Endothelial cell of hepatic sinusoid (primary cell): ENCODE measurements around the gene UAP1.

Experiments used
- in situ Hi-C: cut with HindIII; loops from 2 replicates; pipeline ENCODE4 v1.10.0; 2017; ENCODE audit warnings: low sequenced_read_pairs

UAP1 gene

DNA sequence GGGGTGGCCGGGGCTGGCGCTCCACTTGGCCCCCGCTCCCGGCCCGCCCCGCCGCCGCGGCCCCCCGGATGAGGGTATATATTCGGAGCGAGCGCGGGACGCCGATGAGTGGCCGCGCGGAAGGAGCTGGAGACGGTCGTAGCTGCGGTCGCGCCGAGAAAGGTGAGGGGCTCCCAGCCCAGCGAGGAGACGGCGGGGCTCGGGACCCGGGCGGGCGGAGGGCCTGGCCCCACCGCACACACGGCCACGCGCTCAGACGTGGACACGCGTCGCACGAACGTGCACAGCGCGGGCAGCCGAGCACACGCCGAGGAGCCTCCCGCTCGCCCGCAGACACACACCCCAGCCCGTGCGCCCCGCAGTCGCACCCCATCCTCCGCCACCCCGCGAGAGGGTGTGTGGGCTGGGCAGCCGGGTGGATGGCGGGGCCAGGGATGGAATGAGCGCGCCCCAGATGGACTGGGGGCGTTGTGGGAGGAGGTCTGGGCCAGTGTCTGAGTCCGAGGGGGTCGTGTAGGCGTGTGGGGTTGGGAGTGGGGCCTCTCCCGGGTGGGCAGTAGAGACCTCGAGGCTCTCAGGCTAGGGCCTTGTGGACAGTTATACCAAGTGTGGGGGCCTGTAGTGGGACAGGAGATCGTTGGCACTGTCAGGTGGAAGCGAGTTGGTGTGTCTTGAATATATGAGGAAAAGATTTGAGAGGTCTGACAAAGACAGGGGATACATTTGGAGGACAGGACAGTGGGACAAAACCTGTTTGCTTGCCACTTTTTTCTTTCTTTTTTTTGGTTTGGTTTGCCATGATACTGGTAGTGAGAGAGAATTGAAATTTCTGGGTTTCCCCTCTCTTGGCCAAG is at the start of gene UAP1:
Gene UAP1, plus strand, starts transcription at position 107 of the 854 bp plus-strand sequence. CDS start 4,347 bp downstream, outside the sequence.
- in situ Hi-C loops = loop anchor here (5.0 to 10.0 kb wide), 2 partner anchors 70 to 103 kb away; no protein-coding TSS in a partner anchor

- in situ Hi-C loops = no loop called here
These were observed 34.2 kb upstream of the UAP1 start for GRCh38 chr1:162527314-162527713.

DNA sequence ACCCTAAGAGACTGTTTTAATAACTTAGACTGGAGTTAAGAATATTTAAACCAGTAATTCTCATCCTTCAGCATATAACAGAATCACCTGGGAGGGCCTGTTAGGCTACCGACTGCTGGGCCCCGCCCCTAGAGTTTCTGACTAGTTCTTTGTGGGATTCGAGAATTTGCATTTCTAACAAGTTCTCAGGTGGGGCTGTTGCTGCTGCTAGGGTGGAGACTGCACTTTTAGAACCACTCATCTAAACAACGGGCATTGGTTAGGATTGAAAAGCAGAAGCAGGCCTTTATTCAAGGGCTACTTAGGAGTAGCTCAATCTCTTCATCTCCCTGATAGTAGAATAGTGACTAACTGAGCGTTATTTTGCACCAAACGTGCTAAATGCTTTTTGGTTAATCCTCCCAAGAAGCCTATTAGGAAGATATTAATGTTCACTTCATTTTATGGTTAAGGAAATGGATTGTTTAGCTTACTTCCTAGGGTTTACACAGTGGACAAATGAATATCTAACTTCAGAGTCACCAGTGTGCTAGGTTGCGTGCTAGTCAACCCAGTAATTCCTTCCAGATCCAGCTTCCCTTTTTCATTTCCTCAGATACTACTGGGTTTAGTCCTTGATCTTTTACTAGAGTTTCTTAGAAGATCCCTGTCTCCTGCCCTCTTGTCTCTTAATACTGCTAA is 31.1 kb upstream of the UAP1 start:
- in situ Hi-C loops = no loop called here

GRCh38 chr1:162530988-162531319 is 30.6 kb upstream of the UAP1 start:
- in situ Hi-C loops = no loop called here

- in situ Hi-C loops = no loop called here
These were observed 26.0 kb upstream of the UAP1 start for GRCh38 chr1:162535501-162535900.

DNA sequence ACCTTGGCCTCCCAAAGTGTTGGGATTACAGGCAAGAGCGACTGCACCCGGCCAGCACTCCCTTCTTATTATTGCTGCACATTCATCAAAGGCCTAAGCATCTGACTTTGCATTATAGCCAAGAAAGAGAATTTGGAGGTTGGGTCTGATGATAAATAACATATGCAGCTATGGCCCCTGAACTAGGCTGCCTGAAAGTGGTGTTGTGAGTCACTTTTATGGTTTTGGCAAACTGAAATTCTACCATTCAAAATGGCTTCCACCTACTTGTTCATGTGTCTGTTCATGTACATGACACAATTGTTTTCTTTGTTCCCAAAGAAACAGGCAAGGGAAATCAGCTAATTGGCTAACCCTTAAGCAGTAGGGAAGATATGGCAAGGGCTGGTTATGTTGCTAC is 25.0 kb upstream of the UAP1 start:
- in situ Hi-C loops = no loop called here

DNA sequence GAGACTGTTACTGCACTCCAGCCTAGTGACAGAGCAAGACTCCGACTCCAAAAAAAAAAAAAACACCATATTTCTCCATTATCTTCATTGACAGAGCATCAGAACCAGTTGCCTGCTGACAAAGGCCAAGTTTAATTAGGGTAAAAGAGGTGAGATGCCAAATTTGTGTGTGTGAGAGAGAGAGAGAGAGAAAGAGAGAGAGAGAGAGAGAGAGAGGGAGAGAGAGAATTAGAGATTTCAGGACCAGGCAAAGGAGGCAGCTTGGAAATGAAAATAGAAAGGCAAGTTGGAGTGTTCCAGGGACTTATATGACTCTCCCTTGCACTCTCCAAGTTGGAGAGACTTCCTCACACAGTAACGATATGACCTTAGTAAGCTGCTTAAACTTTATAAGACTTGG is 24.3 kb upstream of the UAP1 start:
- in situ Hi-C loops = no loop called here

- in situ Hi-C loops = no loop called here
These were observed 22.6 kb upstream of the UAP1 start for GRCh38 chr1:162538815-162539431.

- in situ Hi-C loops = no loop called here
These were observed 19.8 kb upstream of the UAP1 start for GRCh38 chr1:162541619-162542141.

DNA sequence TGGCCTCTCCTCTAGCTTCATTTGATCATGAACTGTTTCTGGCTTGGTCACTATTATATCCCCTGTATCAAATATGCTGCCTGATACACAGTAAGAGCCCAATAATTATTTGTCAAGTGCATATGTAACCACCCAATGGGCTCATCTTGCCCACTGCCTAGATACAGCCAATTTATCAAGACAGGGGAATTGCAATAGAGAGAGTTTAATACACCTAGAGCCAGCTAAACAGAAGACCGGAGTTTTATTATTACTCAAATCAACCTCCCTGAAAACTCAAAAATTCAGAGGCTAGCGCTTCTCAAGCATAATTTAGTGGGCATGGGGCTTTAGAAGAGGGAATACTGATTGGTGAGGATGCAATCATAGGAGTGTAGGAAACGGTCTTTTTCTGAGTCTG is 18.3 kb upstream of the UAP1 start:
- in situ Hi-C loops = no loop called here

DNA sequence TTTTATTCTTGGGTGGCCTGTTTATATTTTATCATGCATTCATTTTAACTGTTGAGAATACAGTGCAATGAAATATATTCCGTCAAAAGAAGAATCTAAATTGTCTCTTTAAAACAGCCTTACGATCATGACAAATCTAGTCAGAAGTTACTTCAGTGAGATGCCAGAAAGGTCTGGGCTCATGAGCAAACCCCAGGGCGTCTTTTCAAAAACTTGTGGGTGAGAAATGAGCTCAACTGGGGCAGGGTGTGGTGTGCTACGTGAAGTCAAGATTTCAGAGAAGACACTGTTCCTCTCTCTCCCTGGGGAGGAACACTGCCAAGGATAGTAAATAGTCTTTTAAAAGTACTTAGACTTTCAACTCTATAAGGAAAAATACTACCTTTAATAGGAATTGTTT is 13.4 kb upstream of the UAP1 start:
- in situ Hi-C loops = no loop called here

- in situ Hi-C loops = no loop called here
These were observed 12.5 kb upstream of the UAP1 start for GRCh38 chr1:162549001-162549400.

- in situ Hi-C loops = no loop called here
These were observed 10.6 kb upstream of the UAP1 start for GRCh38 chr1:162550925-162551324.

DNA sequence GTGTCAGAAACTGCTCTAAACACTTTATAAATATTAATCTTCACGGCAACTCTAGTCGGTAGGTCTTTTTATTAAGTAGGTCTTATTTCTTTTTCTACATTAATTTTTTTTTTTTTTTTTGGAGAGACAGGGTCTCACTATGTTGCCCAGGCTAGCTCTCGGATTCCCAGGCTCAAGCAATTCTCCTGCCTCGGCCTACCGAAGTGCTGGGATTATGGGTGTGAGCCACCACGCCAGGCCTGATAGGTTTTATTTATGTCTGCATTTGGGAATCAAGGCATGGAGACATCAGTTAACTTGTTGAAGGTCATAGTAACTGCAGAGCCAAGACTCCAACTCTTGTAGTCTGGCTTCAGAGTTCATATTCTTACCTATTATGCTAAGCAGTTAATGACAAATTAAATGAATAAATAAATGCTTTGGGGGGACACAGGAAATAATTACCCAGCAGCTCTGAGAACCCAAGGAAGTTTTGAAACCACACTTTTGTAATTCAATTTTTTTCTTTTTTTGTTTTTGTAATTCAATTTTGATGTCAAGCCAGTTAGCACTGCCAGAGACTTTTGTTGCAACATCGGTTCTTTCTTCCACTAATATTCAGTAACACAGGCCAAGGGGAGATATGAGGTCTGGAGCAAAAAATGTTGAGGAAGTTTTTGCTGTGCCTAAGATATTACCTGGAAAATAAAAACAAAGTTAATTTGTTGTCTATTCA is 9.4 kb upstream of the UAP1 start:
- in situ Hi-C loops = no loop called here

DNA sequence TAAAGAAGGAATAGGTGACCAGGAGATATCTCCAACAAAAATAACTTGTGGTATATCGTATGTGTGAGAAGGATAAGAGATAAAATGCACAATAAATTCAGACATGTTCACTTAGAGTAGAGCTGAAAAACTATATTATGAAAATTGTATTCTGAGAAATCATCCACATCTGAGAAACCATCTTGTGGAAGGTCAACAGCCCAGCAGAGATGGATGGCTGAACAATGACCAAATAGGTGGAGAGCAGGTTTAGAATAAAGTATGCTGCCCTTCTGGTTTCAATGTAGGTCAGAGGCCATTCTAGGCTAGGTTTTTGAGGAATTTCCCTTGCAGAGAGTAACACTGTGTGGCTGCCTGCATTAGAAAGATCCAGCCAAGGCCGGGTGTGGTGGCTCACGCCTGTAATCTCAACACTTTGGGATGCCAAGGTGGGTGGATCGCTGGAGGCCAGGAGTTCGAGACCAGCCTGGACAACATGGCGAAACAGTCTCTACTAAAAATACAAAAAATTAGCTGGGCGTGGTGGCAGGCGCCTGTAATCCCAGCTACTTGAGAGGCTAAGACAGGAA is 8.8 kb upstream of the UAP1 start:
- in situ Hi-C loops = no loop called here

DNA sequence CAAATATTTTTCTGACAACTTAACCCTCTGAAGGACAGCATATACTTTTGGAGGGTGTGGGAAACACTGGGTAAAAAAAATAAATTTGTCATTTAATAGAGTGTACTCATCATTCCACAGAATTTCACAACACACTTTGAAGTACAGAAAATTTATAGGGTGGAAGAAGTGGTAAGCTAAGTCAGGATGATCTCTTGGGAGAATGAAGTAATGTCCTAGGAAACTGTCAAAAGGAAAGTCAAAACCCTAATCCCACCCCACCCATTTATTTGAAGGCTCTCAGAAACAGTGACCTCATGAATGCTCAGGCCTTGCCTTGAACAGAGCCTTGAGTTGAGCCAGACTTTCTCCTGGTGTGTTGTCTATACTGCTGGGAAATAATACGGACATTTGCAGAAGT is 7.3 kb upstream of the UAP1 start:
- in situ Hi-C loops = no loop called here

- in situ Hi-C loops = no loop called here
These were observed 4.0 kb upstream of the UAP1 start for GRCh38 chr1:162557536-162557935.

GRCh38 chr1:162560303-162561036 is 1.1 kb upstream of the UAP1 start:
- in situ Hi-C loops = loop anchor here (5.0 to 10.0 kb wide), 2 partner anchors 68 to 104 kb away; no protein-coding TSS in a partner anchor

GRCh38 chr1:162561037-162561615 is 396 bp upstream of the UAP1 start:
- in situ Hi-C loops = loop anchor here (5.0 to 10.0 kb wide), 2 partner anchors 69 to 104 kb away; no protein-coding TSS in a partner anchor
